Myometrial cell (primary cell): Measurements from ENCODE around the gene F12. TPM values are rescaled to one million over a fixed set of nuclear protein-coding genes. Genes with fewer than 3 reads are reported as not detected.

Experiments
- total RNA-seq: library from RNA; depleted of rRNA; stranded (reverse); fragments of >200 nt; gene quantifications from 2 replicates; pipeline ENCODE4 v1.2.3, GENCODE V29; 2015

The F12 gene
- total RNA-seq = 2.8 TPM in 1 of 2 replicates, not detected in the other

DNA sequence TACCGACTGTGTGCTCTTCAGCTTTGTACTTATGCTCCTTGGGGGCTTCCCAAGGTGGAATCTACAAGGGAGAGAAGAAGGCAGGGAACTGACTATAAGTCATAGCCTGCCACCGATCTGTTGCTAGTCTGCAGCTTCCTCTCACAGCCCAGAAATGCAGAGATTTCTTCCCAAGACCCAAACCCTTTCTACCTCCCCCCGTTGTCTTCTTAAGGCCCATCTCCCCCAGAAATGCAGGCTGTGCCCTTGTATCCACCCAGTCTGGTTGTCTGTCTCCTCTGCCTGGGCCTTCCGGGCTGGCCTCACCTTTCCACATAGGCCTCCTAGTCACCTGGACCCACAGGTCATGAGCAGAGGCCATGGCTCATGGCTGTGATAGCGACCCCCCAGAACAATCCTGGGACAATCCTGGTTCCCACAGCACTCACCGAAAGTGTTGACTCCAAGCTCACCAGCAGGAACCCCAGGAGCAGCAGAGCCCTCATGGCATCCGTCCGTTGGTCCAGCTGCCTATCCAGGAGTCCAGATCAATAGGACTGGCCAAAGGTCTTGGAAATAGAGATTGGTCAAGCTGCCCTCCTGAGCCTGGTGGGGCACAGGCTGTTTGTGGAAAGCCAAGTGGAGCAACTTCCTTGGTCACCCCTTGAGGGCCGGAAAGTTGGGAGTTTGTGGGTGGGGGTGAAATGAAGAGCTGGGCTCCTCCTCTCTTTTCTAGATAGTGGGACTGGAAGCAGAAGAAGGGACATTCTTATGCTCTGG lies at the start of gene F12:
TSS of gene F12 (minus strand) at position 522 of the 759 bp plus-strand sequence. CDS start at position 485, 37 bp downstream.

DNA sequence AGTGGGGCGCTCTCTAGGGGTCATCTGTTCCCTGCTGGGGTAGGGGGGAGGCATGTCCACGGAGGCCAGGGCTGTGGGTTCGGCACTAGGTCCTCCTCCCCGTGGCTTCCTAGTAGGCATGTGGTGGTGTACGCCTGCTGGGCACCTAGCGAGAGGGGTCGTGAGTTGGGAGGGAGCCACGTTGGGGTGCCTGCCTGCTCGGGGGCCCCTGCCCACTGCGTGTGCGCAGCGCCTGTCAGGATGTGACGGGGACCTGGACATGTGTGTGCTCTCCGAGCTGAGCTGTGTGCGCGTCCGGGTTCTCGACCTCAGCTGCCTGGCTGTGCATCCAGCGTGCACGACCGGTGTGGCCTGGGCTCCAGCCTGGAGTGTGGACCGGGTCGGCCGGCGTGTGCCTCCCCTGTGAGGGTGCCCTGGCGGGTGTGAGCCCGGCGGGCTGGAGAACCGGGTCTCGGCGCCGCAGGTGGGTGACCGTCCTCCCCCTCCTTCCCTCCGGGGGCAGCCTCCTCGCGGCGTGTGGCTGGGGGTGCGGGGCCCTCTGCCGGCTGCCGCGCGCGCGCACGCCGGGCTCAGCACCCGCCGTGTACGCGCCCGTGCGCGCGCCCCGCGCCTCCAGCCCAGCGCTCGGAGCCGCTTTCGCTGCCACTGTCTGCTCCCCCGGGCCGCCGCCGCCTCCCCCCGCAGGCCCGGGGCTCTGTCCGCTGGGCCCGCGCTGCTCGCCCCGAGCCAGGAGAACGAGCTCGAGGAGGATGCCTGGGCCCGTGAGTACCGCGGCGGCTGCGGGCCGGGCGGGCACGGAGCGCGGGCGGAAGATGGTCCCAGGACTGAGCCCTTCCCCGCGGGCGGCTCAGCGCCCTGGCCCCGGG lies 37.1 kb upstream of the F12 start, which contains the start of gene PRR7:
TSS of gene PRR7 (plus strand) at position 615 of the 866 bp plus-strand sequence. CDS start 8,254 bp downstream, outside the sequence.

DNA sequence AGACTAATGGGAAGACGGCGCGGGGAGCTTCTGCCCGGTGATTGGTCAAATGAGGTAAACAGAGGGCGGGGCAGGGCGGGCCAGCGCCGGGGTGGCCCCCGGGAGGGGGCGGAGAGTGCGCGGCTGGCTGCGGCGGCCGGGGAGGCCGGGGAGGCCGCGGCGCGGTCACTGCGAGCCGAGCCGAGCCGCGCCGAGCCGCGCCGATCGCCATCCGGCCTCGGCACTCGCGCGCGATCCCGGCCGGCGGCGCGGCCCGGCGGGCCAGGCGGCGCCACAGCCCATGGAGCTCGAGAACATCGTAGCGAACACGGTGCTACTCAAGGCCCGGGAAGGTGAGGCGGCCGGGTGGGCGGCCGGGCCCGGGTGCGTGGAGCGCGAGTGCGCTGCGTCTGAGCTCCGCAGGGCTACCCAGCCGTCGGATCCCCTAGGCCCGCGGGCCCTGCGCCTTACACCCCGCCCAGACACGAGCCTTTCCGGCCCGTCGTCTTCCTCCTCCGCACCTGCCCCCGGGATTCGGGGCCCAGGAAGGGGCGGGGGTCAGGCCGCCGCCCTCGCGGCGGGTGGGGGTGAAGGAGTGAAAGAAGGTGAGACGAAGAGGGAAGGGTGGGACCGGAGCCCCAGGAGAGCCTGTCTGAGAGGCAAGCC lies 17.3 kb upstream of the F12 start, which contains the start of gene GRK6:
TSS of gene GRK6 (plus strand) at position 111 of the 645 bp plus-strand sequence. CDS start at position 281, 170 bp downstream.

DNA sequence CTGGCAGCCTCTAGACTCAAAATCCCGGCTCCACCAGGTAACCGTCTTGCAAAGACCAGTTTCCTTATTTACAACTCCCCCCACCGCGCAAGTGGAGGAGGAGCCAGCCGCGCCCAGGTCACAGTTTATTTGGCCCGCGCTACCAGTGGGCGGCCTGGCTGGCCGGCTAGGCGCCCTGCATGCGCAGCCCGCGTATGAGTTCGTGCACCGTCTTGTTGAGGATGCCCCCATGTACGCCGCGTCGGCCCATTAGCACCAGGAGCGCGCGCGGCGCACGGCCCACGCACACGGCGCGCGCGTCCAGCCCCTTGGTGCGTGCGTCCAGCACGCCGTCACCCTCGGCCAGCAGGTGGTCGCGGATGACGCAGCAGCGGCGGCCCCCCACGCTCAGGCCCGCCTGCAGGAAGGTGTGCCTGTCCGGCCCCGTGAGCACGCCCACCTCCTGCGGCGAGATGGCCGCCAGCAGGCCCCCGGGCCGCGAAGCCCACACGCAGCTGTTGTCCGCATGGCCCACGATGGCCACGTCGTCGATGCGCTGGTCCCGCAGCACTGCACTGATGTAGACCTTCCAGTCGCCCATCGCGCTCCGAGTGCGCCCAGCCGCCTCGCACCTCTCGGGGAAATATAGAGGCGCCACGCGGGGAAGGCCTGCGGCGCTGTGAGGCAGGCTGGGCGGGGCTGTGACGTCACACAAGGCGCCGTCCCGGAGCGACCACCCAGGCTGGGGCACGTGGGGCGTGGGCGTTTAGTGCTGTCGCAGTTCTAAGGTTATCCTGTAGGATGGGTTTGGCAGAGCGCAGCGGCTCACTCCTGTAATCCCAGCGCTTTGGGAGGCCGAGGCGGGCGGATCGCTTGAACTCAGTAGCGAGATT lies 9.1 kb downstream of the F12 start, which contains the start of gene PFN3:
TSS of gene PFN3 (minus strand) at position 665 of the 872 bp plus-strand sequence. CDS start at position 580, 85 bp downstream.

DNA sequence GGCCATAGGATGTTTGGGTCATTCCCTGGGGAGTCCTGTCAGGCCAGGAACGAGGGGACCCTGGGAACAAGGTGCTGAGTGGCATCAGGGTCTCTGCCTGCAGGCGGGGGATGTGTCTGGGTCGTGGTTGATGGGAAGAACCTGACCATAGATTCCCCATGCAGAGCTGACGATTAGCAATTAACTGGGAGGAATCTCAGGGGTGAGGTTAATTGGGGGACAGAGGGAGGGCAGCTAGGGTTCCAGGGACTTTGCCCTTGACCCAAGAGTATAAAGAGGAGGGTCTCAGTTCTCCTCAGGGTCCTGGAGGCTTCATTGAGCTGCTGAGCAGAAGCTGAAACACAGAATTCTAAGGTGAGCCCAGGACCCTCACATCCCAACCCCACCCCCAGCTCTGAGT lies 25.2 kb downstream of the F12 start, which contains the start of gene SLC34A1:
TSS of gene SLC34A1 (plus strand) at position 301 of the 400 bp plus-strand sequence. CDS start 1,308 bp downstream, outside the sequence.

DNA sequence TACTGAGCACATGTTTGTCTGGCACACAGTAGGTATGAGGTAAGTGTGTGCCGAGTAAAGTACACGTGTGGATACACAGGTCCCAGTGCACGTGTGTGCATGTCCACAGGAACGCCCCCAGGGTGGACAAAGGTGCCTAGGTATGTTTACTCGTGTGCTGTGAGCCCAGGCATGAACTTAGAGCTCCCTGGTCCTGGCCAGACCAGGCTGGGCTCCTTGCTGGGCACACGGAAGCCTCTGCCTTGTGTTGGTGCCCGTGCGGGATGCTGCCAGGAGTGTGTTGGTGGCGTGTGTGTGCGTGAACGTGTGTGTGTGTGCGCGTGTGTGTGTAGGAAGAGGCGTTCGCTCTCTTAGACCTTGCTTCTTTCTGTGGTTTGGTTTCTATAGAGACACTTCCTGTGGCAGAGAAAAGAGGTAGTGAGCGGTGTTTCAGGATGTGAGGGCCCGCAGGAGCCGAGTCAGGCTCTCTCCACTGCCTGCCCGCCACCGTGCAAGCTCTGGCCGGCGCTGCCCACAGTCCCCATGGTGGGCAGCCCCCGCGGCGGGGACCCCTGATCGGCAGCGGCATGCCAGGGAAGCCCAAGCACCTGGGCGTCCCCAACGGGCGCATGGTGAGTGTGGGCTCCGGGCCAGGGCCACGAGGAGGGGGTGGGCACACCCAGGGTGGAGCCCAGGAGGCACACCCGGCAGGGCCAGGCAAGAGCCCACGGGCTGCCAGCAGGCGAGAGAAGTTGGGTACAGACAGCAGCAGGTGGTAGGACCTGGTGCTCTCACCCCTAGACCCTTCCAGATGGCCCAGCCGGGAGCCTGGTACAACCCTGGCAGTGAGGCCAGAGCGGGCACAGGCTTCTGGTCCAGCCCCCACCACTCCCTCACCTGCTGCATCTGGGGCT lies 51.7 kb downstream of the F12 start, which contains the start of gene RGS14:
TSS of gene RGS14 (plus strand) at position 466 of the 893 bp plus-strand sequence. CDS start at position 567, 101 bp downstream.

Other genes starting within 250 kb of the F12 start
- 25.9 and 29.8 TPM in 2 replicates for gene RAB24, start 105.8 kb downstream of the F12 start, total RNA-seq
- 249 and 265 TPM in 2 replicates for gene PRELID1, start 105.8 kb downstream of the F12 start, total RNA-seq
- gene MXD3, start 97.7 kb downstream of the F12 start, total RNA-seq = 31.1 and 85.1 TPM in 2 replicates
- gene LMAN2, start 57.9 kb downstream of the F12 start, total RNA-seq = 312 and 382 TPM in 2 replicates
- gene RGS14, start 51.6 kb downstream of the F12 start, total RNA-seq = 4.9 and 15.1 TPM in 2 replicates
- not detected in 2 replicates for gene SLC34A1, start 25.1 kb downstream of the F12 start, total RNA-seq
- gene PFN3, start 8.9 kb downstream of the F12 start, total RNA-seq = not detected in 2 replicates
- gene GRK6, start 17.1 kb upstream of the F12 start, total RNA-seq = 48.4 and 55.9 TPM in 2 replicates
- gene PRR7, start 37.2 kb upstream of the F12 start, total RNA-seq = 19.5 and 30.3 TPM in 2 replicates
- gene DBN1, start 64.1 kb upstream of the F12 start, total RNA-seq = 348 and 392 TPM in 2 replicates
- 237 and 285 TPM in 2 replicates for gene PDLIM7, start 88.0 kb upstream of the F12 start, total RNA-seq
- gene DOK3, start 100.3 kb upstream of the F12 start, total RNA-seq = 1.2 TPM in 1 of 2 replicates, not detected in the other
- 94.8 and 97.7 TPM in 2 replicates for gene DDX41, start 107.4 kb upstream of the F12 start, total RNA-seq
- gene FAM193B, start 145.0 kb upstream of the F12 start, total RNA-seq = 12.1 and 17.6 TPM in 2 replicates
- gene TMED9, start 182.6 kb upstream of the F12 start, total RNA-seq = 213 and 273 TPM in 2 replicates
- 60.8 and 61.0 TPM in 2 replicates for gene B4GALT7, start 190.6 kb upstream of the F12 start, total RNA-seq